ENCODE measurements around the gene RBM17. TPM values are rescaled to one million over a fixed set of nuclear protein-coding genes. Genes with fewer than 3 reads are reported as not detected.
"Not testable (repeated sequence)": the region's sequence is repeated elsewhere in the genome, so short reads cannot be mapped to it uniquely, and the experiment has no call there.

RBM17 gene
- total RNA-seq = 100 to 1,000 TPM; 129 to 130 TPM
- 10 to 100 TPM; 57.4 to 84.9 (median 61.3) TPM for polyA plus RNA-seq
- 100 to 323 (median 130) reads per million in 6 experiments for total RNA-seq

- peak within 1 kb of the TSS; percentile 75 to 95 (median 85) for H3K27ac Mint-ChIP-seq
- peak within 1 kb of the TSS; percentile 82 to 97 (median 92) for H3K4me3 Mint-ChIP-seq
- H3K4me1 Mint-ChIP-seq = peaks cover 37 to 68% (median 59%) of the 10 kb centered on the region in 4 donors
- ATAC-seq = peak; percentile 79 to 86
- DNase-seq = peak; percentile 93 to 100 (median 98)
- peaks cover 0 to 1% (median 0%) of the 10 kb centered on the region in 5 donors for H3K27me3 Mint-ChIP-seq
- peaks cover 0 to 6% (median 0%) of the 10 kb centered on the region in 3 donors for H3K36me3 Mint-ChIP-seq
- POLR2A ChIA-PET = interaction anchor here (0.7 to 3.4 kb wide), 5 partner anchors 66 to 313 kb away, joined by 3 to 21 read pairs (median 4); no protein-coding TSS in a partner anchor
- H3K9me3 Mint-ChIP-seq = no peaks in the 10 kb centered on the region
Observed at GRCh38 chr10:6088721-6089333, at the start of gene RBM17. RBM17 (plus strand) TSS chr10:6089034; CDS start chr10:6097066, 8,032 bp downstream.

DNA sequence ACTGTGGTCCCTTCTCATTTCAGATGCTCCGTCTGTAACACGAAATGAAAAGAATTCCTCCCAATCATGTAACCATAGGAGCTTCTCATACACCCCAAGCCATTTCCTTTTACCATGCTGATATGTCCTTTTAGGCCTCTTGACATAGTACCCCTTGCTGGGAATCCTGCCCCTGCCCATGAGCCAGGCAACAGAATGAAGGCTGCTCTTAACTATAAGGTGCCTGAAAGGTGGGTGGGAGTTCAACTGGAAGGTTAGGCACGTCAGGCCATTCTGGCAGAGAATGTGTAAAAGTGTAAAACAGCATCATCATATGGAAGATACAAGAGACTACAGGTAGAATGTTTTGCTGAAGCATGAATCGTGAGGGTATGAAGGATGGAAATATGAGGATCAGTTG is 49.1 kb upstream of the RBM17 start:
- Mint-ChIP-seq H3K4me3 (no peak overlapping the region), H3K27me3 (no peaks in the 10 kb centered on the region), H3K4me1 (peaks cover 26 to 50% (median 47%) of the 10 kb centered on the region in 4 donors), H3K27ac (no peak overlapping the region), H3K36me3 (peaks cover 0 to 9% (median 0%) of the 10 kb centered on the region in 3 donors), H3K9me3 (peaks cover 0 to 10% (median 0%) of the 10 kb centered on the region in 9 donors)
- DNase-seq (no peak), ATAC-seq (no peak)
- POLR2A ChIA-PET = no interaction called here

DNA sequence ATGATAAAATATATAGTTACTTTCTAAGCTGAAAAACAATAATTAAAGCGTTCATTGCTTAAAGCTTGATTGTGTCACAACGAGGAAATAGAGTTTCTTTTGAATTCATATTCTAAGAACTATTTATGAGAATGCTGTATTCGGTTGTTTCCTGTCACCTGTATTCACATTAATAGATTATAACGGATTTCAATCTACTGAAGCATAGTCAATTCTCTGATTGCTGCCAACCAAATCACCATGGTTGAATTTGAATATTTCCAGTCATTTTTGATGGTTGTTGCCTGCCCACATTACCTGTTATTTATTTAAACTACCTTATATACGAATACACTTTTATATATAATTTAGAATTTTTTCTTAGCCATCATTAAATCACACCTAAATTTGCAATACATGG is 48.6 kb upstream of the RBM17 start:
- ATAC-seq (no peak), DNase-seq (no peak)
- POLR2A ChIA-PET = no interaction called here
- Mint-ChIP-seq H3K27me3 (no peaks in the 10 kb centered on the region), H3K4me3 (no peak overlapping the region), H3K9me3 (peaks cover 0 to 10% (median 0%) of the 10 kb centered on the region in 9 donors), H3K27ac (no peak overlapping the region), H3K4me1 (peaks cover 28 to 55% (median 52%) of the 10 kb centered on the region in 4 donors), H3K36me3 (peaks cover 0 to 9% (median 0%) of the 10 kb centered on the region in 3 donors)

DNA sequence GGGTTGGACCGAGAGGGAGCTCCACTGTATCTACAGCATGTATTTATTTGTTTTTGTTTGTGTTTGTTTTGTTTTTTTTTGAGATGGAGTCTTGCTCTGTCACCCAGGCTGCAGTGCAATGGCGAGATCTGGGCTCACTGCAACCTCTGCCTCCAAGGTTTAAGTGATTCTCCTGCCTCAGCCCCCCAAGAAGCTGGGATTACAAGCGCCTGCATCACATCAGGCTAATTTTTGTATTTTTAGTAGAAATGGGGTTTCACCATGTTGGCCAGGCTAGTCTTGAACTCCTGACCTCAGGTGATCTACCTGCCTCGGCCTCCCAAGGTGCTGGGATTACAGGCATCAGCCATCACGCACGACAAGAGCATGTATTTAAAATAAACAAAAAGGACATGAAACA is 45.5 kb upstream of the RBM17 start:
- Mint-ChIP-seq H3K4me1 (peaks cover 16 to 59% (median 51%) of the 10 kb centered on the region in 4 donors), H3K4me3 (peak overlapping the region in 3 of 10 donors; percentile 3 to 59 (median 14)), H3K27ac (peak overlapping the region in 2 of 10 donors; percentile 46 to 63)
- not testable (repeated sequence) for H3K27me3 Mint-ChIP-seq, H3K9me3 Mint-ChIP-seq, H3K36me3 Mint-ChIP-seq, DNase-seq, ATAC-seq
- POLR2A ChIA-PET = interaction anchor here (1.1 kb wide), 1 partner anchor 25 kb away, joined by 3 read pairs; no protein-coding TSS in a partner anchor

DNA sequence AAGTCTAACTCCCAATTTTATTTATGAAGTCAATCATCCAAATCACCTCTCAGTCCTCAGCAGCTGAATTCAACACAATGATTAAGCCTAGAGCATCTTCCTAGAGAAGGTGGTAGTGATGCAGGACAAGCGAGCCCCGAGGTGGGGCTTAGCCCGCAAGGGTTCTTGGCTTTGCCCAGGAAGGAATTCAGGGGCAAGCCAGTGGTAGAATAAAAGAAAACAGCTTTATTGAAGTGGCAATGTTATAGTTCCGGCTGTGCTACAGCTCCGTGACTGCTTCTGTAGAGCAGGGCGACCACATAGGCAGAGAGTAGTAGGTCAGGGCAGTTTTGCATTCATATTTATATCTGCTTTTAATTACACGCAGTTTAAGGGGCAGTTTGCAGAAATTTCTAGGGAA is 44.8 kb upstream of the RBM17 start:
- ATAC-seq (peak; percentile 92 to 95), DNase-seq (peak in 3 of 10 donors; percentile 26 to 40 (median 39))
- no peaks in the 10 kb centered on the region for H3K27me3 Mint-ChIP-seq
- POLR2A ChIA-PET = interaction anchor here (1.1 kb wide), 1 partner anchor 26 kb away, joined by 3 read pairs; no protein-coding TSS in a partner anchor
- peaks cover 0 to 3% (median 0%) of the 10 kb centered on the region in 3 donors for H3K36me3 Mint-ChIP-seq
- H3K4me1 Mint-ChIP-seq = peaks cover 18 to 59% (median 51%) of the 10 kb centered on the region in 4 donors
- H3K9me3 Mint-ChIP-seq = peaks cover 0 to 4% (median 0%) of the 10 kb centered on the region in 9 donors
- peak overlapping the region; percentile 52 to 87 (median 64) for H3K4me3 Mint-ChIP-seq
- peak overlapping the region in 6 of 10 donors; percentile 2 to 83 (median 32) for H3K27ac Mint-ChIP-seq

GRCh38 chr10:6044751-6045313 is 44.0 kb upstream of the RBM17 start:
- no peaks in the 10 kb centered on the region for H3K9me3 Mint-ChIP-seq
- H3K27ac Mint-ChIP-seq = peak overlapping the region in 5 of 10 donors; percentile 4 to 83 (median 21)
- no peaks in the 10 kb centered on the region for H3K27me3 Mint-ChIP-seq
- POLR2A ChIA-PET = interaction anchor here (1.0 kb wide), 1 partner anchor 31 kb away, joined by 3 read pairs; no protein-coding TSS in a partner anchor
- DNase-seq (no peak), ATAC-seq (no peak)
- H3K36me3 Mint-ChIP-seq = no peaks in the 10 kb centered on the region
- H3K4me1 Mint-ChIP-seq = peaks cover 22 to 63% (median 53%) of the 10 kb centered on the region in 4 donors
- peak overlapping the region; percentile 33 to 87 (median 62) for H3K4me3 Mint-ChIP-seq

- no peaks in the 10 kb centered on the region for H3K36me3 Mint-ChIP-seq
- H3K9me3 Mint-ChIP-seq = no peaks in the 10 kb centered on the region
- H3K27ac Mint-ChIP-seq = peak overlapping the region in 4 of 10 donors; percentile 21 to 83 (median 36)
- H3K27me3 Mint-ChIP-seq = no peaks in the 10 kb centered on the region
- H3K4me1 Mint-ChIP-seq = peaks cover 27 to 68% (median 58%) of the 10 kb centered on the region in 4 donors
- ATAC-seq (no peak), DNase-seq (peak in 1 of 10 donors; percentile 24)
- peak overlapping the region; percentile 33 to 87 (median 62) for H3K4me3 Mint-ChIP-seq
- POLR2A ChIA-PET = interaction anchor here (1.0 kb wide), 1 partner anchor 31 kb away, joined by 3 read pairs; no protein-coding TSS in a partner anchor
Observed at GRCh38 chr10:6045314-6045848, 43.5 kb upstream of the RBM17 start.

- Mint-ChIP-seq H3K36me3 (no peaks in the 10 kb centered on the region), H3K9me3 (no peaks in the 10 kb centered on the region), H3K4me1 (peaks cover 33 to 75% (median 65%) of the 10 kb centered on the region in 4 donors), H3K27me3 (peaks cover 0 to 2% (median 0%) of the 10 kb centered on the region in 5 donors), H3K27ac (peak overlapping the region in 3 of 10 donors; percentile 13 to 83 (median 21)), H3K4me3 (peak overlapping the region in 9 of 10 donors; percentile 2 to 87 (median 61))
- DNase-seq (no peak), ATAC-seq (no peak)
- POLR2A ChIA-PET = interaction anchor here (1.0 to 1.2 kb wide), 2 partner anchors 16 to 32 kb away, joined by 3 read pairs; partner anchors contain the start of gene IL2RA
Observed at GRCh38 chr10:6045878-6046772, 42.7 kb upstream of the RBM17 start.

DNA sequence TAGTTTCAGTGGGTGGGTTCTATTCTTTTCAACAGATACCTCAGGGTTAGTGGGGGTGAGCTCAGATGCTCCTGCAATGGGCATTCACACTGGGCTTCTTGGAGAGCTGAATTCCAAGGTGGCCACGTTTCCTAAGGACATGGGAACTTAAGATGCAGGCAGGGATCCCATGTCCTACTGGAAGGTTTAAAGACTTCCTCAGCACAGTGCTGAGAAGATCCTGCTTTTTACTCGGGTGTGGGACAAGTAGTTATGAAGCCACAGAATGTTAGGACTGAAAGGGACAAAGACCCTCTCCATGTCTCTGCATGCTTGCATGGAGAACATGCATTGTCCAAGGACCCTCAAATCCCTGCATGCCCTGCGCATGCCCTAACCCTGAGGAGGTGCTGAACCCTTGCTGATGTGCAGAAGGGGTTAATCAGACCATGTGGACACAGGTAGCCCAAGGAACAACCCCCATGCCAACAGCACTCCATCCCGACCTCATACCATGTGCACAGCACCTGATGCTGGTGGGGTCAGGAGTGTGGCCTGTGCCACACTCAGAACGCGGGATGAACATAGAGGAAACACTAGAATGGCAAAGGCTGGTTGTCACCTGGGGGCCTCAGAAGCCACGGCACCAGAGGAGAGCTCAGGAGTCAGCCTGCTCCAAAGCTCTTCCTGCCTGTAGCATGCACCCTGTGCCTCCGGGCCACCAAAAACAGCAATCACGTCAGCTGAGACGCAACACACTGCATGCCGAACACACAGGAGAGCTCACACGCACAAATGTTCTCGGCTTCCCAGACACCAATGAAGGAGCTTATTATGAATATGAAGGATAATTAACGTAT is 41.8 kb upstream of the RBM17 start:
- Mint-ChIP-seq H3K4me1 (peaks cover 34 to 80% (median 70%) of the 10 kb centered on the region in 4 donors), H3K36me3 (no peaks in the 10 kb centered on the region), H3K9me3 (no peaks in the 10 kb centered on the region), H3K4me3 (peak overlapping the region in 1 of 10 donors; percentile 11), H3K27ac (peak overlapping the region in 3 of 10 donors; percentile 13 to 83 (median 42)), H3K27me3 (peaks cover 0 to 2% (median 0%) of the 10 kb centered on the region in 5 donors)
- DNase-seq = no peak
- no peak for ATAC-seq
- POLR2A ChIA-PET = interaction anchor here (1.2 kb wide), 1 partner anchor 15 kb away, joined by 3 read pairs; the partner anchor contains the start of gene IL2RA

GRCh38 chr10:6047847-6048246 is 41.0 kb upstream of the RBM17 start:
- DNase-seq (no peak), ATAC-seq (no peak)
- POLR2A ChIA-PET = interaction anchor here (2.4 to 4.5 kb wide), 2 partner anchors 10 to 34 kb away, joined by 12 to 23 read pairs; no protein-coding TSS in a partner anchor
- no peaks in the 10 kb centered on the region for H3K36me3 Mint-ChIP-seq
- peaks cover 43 to 89% (median 78%) of the 10 kb centered on the region in 4 donors for H3K4me1 Mint-ChIP-seq
- peaks cover 0 to 2% (median 0%) of the 10 kb centered on the region in 5 donors for H3K27me3 Mint-ChIP-seq
- H3K27ac Mint-ChIP-seq = peak overlapping the region in 3 of 10 donors; percentile 16 to 96 (median 60)
- H3K9me3 Mint-ChIP-seq = no peaks in the 10 kb centered on the region
- peak overlapping the region in 2 of 10 donors; percentile 33 to 40 for H3K4me3 Mint-ChIP-seq
